Cortex of kidney (tissue), 1 donor: ENCODE measurements around the gene PMEPA1.

Source experiments
- DNase-seq: peaks from one replicate; lab custom pipeline; 2025; lab: John Stamatoyannopoulos, UW

The PMEPA1 gene

GRCh38 chr20:57609086-57609841 is 100.6 kb downstream of the PMEPA1 start:
- no peak for DNase-seq

DNA sequence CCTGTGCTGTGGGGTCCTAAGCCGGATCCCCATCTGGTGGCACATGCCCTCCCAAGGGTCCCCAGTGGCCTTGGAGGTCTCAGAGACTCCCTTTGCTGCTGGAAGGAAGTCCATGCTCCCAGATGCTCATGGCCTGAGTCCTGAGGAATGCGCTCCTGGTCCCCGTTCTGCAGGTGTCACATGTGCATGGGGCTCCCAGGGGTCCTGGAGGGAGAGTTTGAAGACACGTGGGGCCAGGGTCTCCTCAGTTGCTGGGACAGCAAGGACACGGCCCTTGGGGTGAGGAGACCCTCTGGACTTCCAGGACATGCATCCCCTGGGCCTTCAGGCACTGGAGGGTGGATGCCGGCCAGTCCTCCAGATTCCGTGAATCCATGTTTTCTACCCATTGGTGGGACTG is 101.3 kb downstream of the PMEPA1 start:
- DNase-seq = no peak

DNA sequence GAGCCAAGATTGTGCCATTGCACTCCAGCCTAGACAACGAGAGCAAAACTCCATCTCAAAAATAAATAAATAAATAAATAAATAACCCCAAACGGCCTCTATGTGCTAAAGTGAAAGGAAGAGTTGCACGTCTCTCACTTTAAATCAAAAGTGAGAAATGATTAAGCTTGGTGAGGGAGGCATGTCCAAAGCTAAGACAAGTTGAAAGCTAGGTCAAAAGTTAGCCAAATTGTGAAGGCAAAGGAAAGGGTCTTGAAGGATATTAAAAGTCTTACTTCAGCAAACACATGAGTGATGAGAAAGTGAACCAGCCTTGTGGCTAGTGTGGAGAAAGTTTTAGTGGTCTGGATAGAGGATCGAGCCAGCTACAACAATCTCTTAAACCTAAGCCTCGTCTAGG is 103.9 kb downstream of the PMEPA1 start:
- DNase-seq = no peak

DNA sequence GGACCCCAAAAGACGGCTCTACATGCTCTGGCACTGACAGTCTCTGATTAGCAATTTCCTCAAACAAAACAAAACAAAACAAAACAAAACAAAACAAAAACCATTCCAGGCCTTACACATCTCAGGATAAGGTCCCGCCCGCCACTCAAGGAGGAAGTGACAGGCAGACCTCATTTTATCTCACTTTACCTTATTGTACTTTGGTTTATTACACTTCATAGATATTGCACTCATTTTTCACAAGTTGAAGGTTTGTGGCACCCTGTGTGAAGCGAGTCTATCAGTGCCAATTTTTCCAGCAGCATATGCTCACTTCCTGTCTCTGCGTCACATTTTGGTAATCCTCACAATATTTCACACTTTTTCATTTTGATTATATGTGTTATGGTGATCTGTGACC is 104.8 kb downstream of the PMEPA1 start:
- DNase-seq = no peak

DNA sequence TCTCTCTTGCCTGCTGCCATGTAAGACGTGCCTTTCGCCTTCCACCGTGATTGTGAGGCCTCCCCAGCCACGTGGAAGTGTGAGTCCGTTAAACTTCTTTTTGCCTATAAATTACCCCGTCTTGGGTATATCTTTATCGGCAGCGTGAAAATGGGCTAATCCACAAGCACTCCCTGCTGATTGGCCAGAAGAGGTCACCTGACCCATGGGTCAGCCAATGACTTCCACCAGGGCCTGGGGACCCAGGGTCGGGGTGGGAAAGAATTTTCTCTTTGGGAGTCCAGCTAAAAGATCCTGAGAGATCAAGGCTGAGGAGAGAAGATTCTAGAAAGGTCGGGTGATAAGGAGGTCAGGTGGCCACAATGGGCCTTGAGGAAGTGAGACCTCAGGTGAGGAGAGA is 106.7 kb downstream of the PMEPA1 start:
- no peak for DNase-seq

DNA sequence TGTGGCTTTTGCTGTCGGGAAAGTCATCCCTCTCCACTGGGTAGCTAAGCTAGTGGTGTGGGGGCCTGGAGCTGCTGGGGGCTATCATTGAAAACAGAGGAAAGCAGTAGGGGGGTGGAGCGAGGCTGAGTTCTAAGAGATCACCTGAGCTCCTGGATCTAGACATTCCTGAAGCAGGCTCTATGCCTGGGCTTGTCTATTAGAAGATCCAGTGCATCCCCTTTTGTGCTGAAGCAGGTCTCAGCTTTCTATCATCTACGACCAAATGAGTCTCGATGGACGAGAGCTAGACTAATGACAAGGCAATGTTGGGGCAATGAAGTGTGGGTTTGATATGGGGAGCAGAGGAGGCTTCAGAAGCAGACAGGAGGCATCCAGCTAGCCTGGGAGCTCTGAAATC is 108.1 kb downstream of the PMEPA1 start:
- no peak for DNase-seq

DNA sequence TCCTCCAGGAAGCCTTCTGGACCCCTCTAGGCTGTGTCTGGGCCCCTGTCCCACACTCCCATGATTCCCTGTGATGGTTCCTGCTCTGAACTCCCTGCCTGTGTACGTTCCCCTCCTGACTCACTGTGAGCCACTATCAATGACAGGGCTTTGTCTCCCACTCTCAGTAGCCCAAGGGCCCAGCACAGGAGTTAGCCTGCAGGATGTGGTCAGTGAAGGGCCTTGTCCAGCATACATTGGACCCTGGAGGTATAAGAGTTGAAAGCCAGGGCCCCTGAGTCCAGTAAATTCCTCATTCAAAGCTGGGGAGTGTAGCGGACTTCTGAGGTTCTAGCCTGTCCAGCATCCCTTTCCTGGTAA is 108.6 kb downstream of the PMEPA1 start:
- no peak for DNase-seq

DNA sequence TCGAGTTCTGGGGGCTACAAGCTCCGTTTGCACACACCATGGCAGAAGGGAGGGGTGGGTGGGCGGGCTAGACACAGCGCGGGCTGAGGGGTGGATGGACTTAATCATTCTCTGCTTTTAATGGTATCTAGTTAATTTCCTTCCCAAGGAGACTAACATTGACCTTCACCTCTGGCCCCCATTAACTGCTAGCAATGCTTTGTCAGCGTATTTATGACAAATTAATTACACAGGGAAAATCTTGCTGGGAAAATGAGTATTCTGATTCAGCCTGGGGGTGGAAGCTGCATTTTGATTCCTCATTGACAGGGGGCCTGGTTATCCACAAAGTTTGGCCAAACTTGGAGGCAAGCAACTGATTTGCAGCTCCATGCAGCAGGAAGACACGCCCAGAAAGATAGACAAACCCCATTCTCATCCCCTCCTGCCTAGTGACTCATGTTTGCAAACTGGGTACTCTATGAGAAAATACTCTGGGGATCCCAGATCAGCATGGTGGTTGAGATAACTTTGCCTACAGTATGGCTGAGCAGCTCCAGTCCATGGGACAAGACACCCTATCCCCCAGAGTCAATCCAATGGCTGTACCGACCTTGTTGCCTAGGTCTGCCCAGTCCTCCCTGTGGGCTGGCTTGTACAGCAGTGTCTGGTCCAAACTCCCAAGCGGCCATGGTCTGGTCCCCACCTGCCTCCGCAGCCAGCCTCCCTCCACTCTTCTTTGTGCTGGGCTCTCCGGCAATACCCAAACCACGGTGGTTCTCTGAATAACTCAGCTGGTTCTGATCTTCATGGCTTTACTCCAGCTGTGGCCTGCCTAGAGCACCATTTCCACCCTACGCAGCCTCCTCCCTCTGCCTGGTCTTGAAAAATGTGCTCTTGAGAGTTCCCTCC is 109.2 kb downstream of the PMEPA1 start:
- DNase-seq = no peak

DNA sequence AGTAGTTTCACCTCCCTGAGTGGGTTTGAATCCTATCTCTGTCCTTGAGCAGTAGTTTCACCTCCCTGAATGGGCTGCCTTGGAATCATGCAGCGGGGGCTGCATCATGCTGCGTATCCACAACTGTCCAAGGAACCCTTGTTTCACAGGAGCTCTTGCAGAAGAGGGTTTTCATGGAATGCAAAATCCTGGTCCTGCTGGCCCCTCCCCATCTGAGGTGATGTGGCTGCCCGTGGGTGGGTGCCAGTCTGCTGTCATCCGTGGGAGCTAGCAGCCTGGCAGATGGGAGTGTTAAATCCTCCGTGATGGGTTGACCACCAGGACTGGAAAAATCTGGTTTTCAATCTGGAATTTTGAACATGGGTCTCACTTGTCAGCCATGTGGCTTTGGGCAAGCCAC is 111.3 kb downstream of the PMEPA1 start:
- no peak for DNase-seq
